ENCODE data around the gene ADAMTS2.

DNA sequence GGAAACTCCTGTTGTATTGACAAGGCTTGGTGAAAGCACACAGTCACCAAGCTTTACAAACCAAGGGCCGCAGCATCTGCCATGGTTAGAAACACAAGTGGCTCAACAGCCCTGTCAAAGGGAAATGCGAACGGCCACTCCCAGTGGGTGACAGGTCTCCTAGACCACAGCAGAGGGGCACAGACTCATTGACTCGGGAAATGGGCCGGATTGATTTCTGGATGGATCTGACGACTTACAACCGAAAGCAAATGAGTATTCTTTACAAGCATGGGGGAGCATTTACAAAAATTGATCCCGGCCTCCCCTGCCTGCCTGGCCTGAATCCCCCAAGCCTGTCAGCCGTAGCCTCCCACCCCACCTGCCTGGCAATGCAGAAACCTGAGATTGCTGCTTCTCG lies 48.2 kb downstream of the ADAMTS2 start:
- TF ChIP-seq CEBPB (IDR thresholded peaks at IDR 0.05) (no peak), TAF1 (IDR thresholded peaks at IDR 0.05; ENCODE audit: low read depth) (no peak)
